Measurements from ENCODE around the gene DTX2.
A peak's percentile ranks its signal among the peaks of the same experiment; 100 is the strongest.

The DTX2 gene

GRCh38 chr7:76512941-76513816 is 51.7 kb downstream of the DTX2 start:
- no peak overlapping the region for H3K4me2 ChIP-seq (ENCODE audit: low read depth, low read length, poor library complexity, severe bottlenecking)
- H3K4me1 ChIP-seq (ENCODE audit: insufficient read depth, low read length, poor library complexity, severe bottlenecking), result peaks cover 2% of the 10 kb centered on the region
- H3K79me2 ChIP-seq (ENCODE audit: insufficient read depth, low read length), result no peaks in the 10 kb centered on the region
- H3K4me3 ChIP-seq (ENCODE audit: low read length, poor library complexity, severe bottlenecking), result no peak overlapping the region
- TF ChIP-seq EZH2phosphoT487 (IDR thresholded peaks at IDR 0.05; ENCODE audit: borderline replicate concordance) (no peak), CTCF (conservative IDR thresholded peaks at IDR 0.05; ENCODE audit: low read length) (peak; percentile 33; the same call in 1 of the 2 replicates)
- H4K20me1 ChIP-seq (ENCODE audit: insufficient read depth, low read length, poor library complexity, severe bottlenecking), result no peaks in the 10 kb centered on the region
- H3K9me3 ChIP-seq (ENCODE audit: insufficient read depth, low read depth, low read length), result no peaks in the 10 kb centered on the region
- H2AFZ ChIP-seq (ENCODE audit: low read length), result no peak overlapping the region
- no peaks in the 10 kb centered on the region for H3K27me3 ChIP-seq (ENCODE audit: insufficient read depth, low read length, poor library complexity, severe bottlenecking)
- H3F3A ChIP-seq (ENCODE audit: low read depth), result no peaks in the 10 kb centered on the region
- no peaks in the 10 kb centered on the region for H3K9me2 ChIP-seq (replicated peaks; ENCODE audit: low read depth, low read length)
- H3K36me3 ChIP-seq (ENCODE audit: insufficient read depth, low read length), result no peaks in the 10 kb centered on the region
- no peak overlapping the region for H3K9ac ChIP-seq (ENCODE audit: low read depth, low read length, poor library complexity, severe bottlenecking)

- Histone ChIP-seq H3K27me3 (ENCODE audit: insufficient read depth, low read length, poor library complexity, severe bottlenecking) (no peaks in the 10 kb centered on the region), H3K9me2 (replicated peaks; ENCODE audit: low read depth, low read length) (no peaks in the 10 kb centered on the region), H2AFZ (ENCODE audit: low read length) (no peak overlapping the region), H3K4me3 (ENCODE audit: low read length, poor library complexity, severe bottlenecking) (no peak overlapping the region), H3K79me2 (ENCODE audit: insufficient read depth, low read length) (no peaks in the 10 kb centered on the region), H3K9ac (ENCODE audit: low read depth, low read length, poor library complexity, severe bottlenecking) (no peak overlapping the region), H3K4me1 (ENCODE audit: insufficient read depth, low read length, poor library complexity, severe bottlenecking) (peaks cover 2% of the 10 kb centered on the region), H3F3A (ENCODE audit: low read depth) (no peaks in the 10 kb centered on the region), H3K36me3 (ENCODE audit: insufficient read depth, low read length) (no peaks in the 10 kb centered on the region), H3K9me3 (ENCODE audit: insufficient read depth, low read depth, low read length) (no peaks in the 10 kb centered on the region), H4K20me1 (ENCODE audit: insufficient read depth, low read length, poor library complexity, severe bottlenecking) (no peaks in the 10 kb centered on the region), H3K4me2 (ENCODE audit: low read depth, low read length, poor library complexity, severe bottlenecking) (no peak overlapping the region)
- TF ChIP-seq EZH2phosphoT487 (IDR thresholded peaks at IDR 0.05; ENCODE audit: borderline replicate concordance) (no peak), CTCF (conservative IDR thresholded peaks at IDR 0.05; ENCODE audit: low read length) (no peak)
Observed at GRCh38 chr7:76513817-76514799, 52.6 kb downstream of the DTX2 start.

- no peaks in the 10 kb centered on the region for H3K36me3 ChIP-seq (ENCODE audit: insufficient read depth, low read length)
- H3K27me3 ChIP-seq (ENCODE audit: insufficient read depth, low read length, poor library complexity, severe bottlenecking), result no peaks in the 10 kb centered on the region
- no peaks in the 10 kb centered on the region for H3K9me2 ChIP-seq (replicated peaks; ENCODE audit: low read depth, low read length)
- no peaks in the 10 kb centered on the region for H3K79me2 ChIP-seq (ENCODE audit: insufficient read depth, low read length)
- H2AFZ ChIP-seq (ENCODE audit: low read length), result no peak overlapping the region
- no peak overlapping the region for H3K9ac ChIP-seq (ENCODE audit: low read depth, low read length, poor library complexity, severe bottlenecking)
- H3F3A ChIP-seq (ENCODE audit: low read depth), result no peaks in the 10 kb centered on the region
- H3K4me1 ChIP-seq (ENCODE audit: insufficient read depth, low read length, poor library complexity, severe bottlenecking), result no peaks in the 10 kb centered on the region
- no peak overlapping the region for H3K4me3 ChIP-seq (ENCODE audit: low read length, poor library complexity, severe bottlenecking)
- H3K9me3 ChIP-seq (ENCODE audit: insufficient read depth, low read depth, low read length), result no peaks in the 10 kb centered on the region
- no peak overlapping the region for H3K4me2 ChIP-seq (ENCODE audit: low read depth, low read length, poor library complexity, severe bottlenecking)
- TF ChIP-seq CTCF (conservative IDR thresholded peaks at IDR 0.05; ENCODE audit: low read length) (no peak), EZH2phosphoT487 (IDR thresholded peaks at IDR 0.05; ENCODE audit: borderline replicate concordance) (no peak)
- H4K20me1 ChIP-seq (ENCODE audit: insufficient read depth, low read length, poor library complexity, severe bottlenecking), result no peaks in the 10 kb centered on the region
Observed at GRCh38 chr7:76514926-76515771, 53.6 kb downstream of the DTX2 start.

Measured in Loucy (cell line).